SHP77 (cell line): ENCODE measurements around the gene FAM236B.
"Not testable (repeated sequence)": the region's sequence is repeated elsewhere in the genome, so short reads cannot be mapped to it uniquely, and the experiment has no call there.

Experiments
- DNase-seq, 2 experiments: peaks; one replicate each; lab custom pipeline; 2025; lab: John Stamatoyannopoulos, UW

FAM236B gene

DNA sequence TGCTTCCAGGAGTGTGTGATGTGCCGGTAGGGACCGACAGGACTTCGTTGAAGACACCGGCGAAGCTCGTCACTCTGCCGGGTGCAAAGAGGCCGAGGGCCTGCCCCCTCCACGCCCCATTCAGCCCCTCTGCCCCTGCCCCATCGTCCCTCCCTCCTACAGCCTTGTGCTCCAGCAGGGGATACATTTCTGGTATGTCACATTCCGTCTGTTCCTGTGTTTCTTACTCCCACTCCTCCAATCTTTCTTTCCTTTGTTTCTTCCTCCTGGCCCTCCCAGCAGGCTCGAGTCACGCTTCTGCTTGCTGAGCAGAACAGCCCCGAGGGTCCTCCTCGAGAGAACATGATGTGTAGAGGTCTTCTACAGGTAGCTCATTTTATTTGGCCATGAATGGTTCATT, at the start of gene FAM236B:
Gene FAM236B (minus strand): TSS at position 101 of the 400 bp plus-strand sequence. CDS start 100 bp downstream, at position 1.
- DNase-seq, result not testable (repeated sequence)

DNA sequence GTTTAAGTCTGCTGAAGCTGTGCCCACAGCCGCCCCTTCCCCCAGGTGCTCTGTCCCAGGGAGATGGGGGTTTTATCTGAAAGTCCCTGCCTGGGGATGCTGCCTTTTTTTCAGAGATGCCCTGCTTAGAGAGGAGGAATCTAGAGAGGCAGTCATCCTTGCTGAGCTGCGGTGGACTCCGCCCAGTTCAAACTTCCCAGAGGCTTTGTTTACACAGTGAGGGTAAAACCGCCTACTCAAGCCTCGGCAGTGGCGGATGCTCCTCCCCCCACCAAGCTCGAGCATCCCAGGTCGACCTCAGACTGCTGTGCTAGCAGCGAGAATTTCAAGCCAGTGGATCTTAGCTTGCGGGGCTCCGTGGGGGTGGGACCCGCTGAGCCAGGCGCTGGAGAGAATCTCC, 48.2 kb upstream of the FAM236B start:
- not testable (repeated sequence) for DNase-seq

DNA sequence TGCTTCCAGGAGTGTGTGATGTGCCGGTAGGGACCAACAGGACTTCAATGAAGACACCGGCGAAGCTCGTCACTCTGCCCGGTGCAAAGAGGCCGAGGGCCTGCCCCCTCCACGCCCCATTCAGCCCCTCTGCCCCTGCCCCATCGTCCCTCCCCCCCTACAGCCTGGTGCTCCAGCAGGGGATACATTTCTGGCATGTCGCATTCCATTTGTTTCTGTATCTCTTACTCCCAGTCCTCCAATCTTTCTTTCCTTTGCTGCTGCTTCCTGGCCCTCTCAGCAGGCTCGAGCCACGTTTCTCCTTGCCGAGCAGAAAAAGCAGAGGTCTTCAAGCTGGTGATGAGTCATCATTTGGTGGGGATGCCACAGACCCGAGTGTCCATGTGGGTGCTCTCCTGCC, 25.6 kb upstream of the FAM236B start, which contains the start of gene FAM236D:
Gene FAM236D (minus strand): TSS at position 101 of the 400 bp plus-strand sequence. CDS start 100 bp downstream, at position 1.
- not testable (repeated sequence) for DNase-seq

DNA sequence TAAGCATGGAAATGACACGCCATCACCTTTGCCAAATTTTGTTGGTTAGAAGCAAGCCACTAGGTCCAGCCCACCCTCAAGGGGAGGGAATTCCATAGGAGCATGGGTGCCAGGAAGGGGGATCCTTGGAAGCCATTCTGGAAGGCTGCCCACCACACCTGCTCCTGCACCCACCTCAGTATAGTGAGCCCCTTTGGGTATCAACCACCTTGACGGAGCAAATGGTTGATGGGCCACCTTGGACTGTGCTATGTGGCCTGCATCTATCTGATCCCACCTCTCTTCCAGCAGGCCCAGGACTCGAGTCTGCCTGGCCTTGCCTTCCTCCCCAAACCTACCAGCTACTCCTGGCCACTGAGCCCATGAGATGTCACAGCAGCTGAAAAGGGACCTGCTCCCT, 7.9 kb upstream of the FAM236B start:
- not testable (repeated sequence) for DNase-seq

DNA sequence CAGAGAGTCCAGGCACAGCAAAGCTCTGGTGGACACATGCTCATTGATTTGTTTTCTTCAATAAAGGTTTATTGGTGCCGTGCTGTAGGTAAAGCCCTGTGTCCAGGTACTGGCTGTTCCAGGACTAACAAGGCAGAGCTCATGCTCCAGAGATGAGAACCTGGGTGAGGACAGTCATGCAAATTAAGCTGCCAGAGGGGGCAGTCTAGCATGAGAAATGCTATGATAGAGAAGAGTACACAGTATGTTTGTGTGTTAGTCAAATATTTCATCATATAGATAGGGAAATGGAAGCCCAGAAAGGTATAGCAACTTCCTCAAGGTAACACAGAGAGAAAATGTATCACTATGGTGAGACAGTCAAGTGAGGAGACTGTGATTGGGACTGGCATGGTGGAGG, 5.7 kb upstream of the FAM236B start:
- not testable (repeated sequence) for DNase-seq

DNA sequence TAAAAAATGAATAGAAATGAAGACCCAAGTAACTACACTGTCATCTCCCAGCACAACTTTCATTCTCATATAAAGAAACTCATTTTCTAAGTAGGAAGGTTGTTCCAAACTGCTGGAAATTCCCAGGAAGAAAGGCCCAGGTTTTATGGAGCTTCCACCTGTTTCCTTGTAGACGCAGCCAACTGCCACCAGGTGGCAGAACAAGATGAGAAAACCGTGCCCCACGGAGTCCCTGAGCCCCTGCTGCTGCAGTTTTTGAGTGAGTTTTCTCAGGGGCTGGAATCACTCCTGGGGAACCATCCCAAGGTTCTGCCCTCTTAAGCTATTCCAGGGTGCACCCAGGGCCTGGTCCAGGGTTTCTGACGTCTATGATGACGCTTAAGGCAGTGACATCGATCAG, 1.5 kb upstream of the FAM236B start:
- DNase-seq, result not testable (repeated sequence)

DNA sequence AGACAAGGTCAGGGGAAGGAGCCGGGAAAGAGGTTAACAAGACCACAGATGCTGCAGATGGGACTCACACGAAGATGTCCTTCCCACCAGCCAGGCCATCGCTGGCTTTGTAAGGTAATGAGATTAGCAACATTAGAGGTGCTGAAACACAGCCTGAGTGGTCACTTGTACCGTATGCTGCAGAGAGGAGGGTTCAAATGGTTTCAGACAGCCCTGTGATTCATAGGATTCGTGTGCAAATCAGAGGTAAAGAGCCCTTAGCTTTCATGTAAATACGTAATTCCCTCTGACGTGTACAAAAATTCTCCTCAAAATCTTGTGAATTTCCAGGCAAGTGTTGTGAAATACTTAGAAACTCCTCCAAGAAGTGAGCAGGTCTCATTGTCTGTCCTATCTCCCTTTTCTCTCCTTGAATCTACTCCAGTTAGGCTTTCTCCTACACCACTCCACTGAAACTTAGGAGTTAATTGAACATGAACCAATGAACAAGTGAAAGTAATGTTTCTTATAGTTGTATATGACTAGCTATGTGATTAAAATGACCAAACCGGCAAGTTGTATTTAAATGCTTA, 991 bp upstream of the FAM236B start:
- not testable (repeated sequence) for DNase-seq

- DNase-seq, result not testable (repeated sequence)
These were observed 4.3 kb downstream of the FAM236B start for GRCh38 chrX:72778146-72778545.

DNA sequence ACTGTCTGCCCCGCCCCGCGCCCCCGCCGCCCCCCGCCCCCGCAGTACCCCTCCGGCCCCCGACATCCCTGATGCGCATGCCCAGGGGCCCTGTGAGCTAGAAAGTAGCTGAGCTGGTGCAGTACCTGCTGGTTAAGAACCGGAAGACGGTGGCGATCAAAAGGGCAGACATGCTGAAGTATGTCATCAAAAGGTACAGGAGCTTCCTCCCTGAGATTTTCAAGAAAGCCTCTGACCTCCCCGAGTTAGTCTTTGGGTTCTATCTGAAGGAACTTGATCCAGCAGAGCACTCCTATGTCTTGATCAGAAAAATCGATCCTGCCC, 5.0 kb downstream of the FAM236B start:
- not testable (repeated sequence) for DNase-seq

DNA sequence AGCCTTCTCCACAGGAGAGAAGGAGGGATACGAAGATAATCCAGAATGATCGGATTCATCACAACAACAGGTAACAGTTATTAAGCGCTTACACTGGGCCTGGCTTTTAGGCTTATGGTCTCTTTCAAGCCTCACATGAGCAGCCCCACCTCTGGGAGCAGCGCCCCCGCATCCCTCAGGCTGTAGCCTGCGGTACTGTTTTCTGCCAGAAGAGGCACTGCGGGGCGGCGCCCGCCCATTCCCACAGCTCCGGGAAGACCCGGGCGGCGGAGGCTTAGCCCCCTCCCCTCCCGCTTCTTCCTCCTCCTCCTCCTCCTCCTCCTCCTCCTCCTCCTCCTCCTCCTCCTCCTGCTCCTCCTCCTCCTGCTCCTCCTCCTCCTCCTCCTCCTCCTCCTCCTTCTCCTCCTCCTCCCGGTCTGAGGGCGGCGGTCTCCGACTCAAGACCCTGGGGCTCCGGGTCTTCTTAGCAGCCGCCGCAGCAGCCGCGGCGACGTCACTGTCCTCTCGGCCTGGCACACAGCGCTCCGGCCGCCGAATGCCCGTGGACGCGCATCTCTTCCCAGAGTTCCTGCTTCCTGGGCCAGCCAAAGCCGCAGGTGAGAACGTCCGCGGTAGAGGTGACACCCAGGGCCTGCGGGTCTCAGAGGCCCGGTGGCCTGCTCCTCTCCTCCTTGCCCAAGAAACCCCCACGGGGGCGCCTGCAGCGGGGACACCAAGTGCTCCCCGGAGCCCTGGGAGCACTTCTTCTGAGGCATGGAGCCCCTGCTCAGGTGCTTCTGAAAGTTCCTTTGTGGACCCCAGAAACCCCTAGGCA, 5.6 kb downstream of the FAM236B start, which contains the start of gene DMRTC1B:
Gene DMRTC1B (plus strand): TSS at position 238 of the 814 bp plus-strand sequence. CDS start 68,246 bp downstream, outside the sequence.
- not testable (repeated sequence) for DNase-seq

- not testable (repeated sequence) for DNase-seq
These were observed 22.0 kb downstream of the FAM236B start for GRCh38 chrX:72760454-72760853.

- DNase-seq, result not testable (repeated sequence)
These were observed 33.9 kb downstream of the FAM236B start for GRCh38 chrX:72748545-72748944.

DNA sequence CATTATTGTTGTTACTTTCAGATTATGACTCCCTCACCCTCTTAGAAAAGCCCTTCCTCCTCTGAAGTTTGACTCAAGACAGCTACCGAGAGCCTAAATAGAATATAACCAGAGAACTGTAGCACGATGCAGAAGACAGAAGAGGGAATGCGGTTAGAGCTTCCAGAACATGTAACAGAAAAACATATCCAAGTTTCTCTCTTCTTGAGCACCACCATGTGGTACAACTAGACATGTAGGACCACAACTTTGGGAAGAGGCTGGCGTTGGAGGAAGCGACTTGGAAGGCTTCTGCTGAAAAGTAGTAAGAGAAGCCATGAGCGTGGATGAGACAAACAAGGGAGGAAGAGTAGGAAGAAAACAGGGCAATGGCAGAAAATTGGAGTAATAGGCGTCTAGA, 36.9 kb downstream of the FAM236B start:
- not testable (repeated sequence) for DNase-seq

DNA sequence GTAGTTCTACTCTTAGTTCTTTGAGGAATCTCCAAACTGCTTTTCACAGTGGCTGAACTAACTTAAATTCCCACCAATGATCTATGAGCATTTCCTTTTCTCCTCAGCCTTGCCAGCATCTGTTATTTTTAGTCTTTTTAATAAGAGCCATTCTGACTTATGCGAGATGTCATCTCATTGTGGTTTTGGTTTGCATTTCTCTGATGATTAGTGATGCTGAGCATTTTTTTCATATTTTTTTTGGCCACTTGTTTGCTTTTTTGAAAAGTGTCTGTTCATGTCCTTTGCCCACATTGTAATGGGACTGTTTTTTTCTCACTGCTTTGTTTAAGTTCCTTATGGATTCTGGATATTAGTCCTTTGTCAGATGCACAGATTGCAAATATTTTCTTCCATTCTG, 46.9 kb downstream of the FAM236B start:
- DNase-seq, result no peak

GRCh38 chrX:72733636-72734035, 48.8 kb downstream of the FAM236B start:
- not testable (repeated sequence) for DNase-seq
